SK-N-MC (cell line): ENCODE data around the gene ARHGEF1.

ENCODE experiments used
- DNase-seq: peaks from one replicate; pipeline ENCODE4 v3.0.0-alpha.2; 2011; ENCODE audit warnings: low read depth, low spot score
- H3K27ac ChIP-seq: fragments of 200-600 bp; sonication (generic); 2 replicates; pipeline ENCODE4 v1.5.1; 2016; ENCODE audit warnings: mixed run types
- H3K36me3 ChIP-seq: fragments of 200-600 bp; sonication (generic); 2 replicates; pipeline ENCODE4 v1.6.1; 2017; ENCODE audit warnings: antibody characterized with exemption, low read length, mixed read lengths; ENCODE audit not compliant: insufficient read depth
- H3K4me3 ChIP-seq: fragments of 200-600 bp; sonication (generic); 2 replicates; pipeline ENCODE4 v1.5.1; 2016
- H3K9ac ChIP-seq: fragments of 200-600 bp; sonication (generic); 2 replicates; pipeline ENCODE4 v1.8.0; 2017; ENCODE audit warnings: mixed run types, mixed read lengths; ENCODE audit not compliant: insufficient read length
- H3K9me3 ChIP-seq: fragments of 200-600 bp; sonication (generic); 2 replicates; pipeline ENCODE4 v1.6.1; 2017; ENCODE audit warnings: low read depth, mild to moderate bottlenecking, antibody characterized with exemption, low read length, moderate library complexity, mixed read lengths
- EZH2 ChIP-seq: fragments of 200-600 bp; sonication (generic); IDR thresholded peaks from one replicate; pipeline ENCODE4 v1.6.1; 2017; ENCODE audit warnings: antibody characterized with exemption
- FOXP2 ChIP-seq: optimal IDR thresholded peaks from 2 replicates; pipeline ENCODE3; 2011; ENCODE audit warnings: mild to moderate bottlenecking, moderate library complexity; ENCODE audit not compliant: insufficient read depth; ENCODE audit errors: extremely low read length, control extremely low read depth
- POLR2AphosphoS5 ChIP-seq: IDR thresholded peaks from 2 replicates; pipeline ENCODE4 v1.6.1; 2012; ENCODE audit warnings: mild to moderate bottlenecking, low read depth, low read length, borderline replicate concordance

The ARHGEF1 gene

DNA sequence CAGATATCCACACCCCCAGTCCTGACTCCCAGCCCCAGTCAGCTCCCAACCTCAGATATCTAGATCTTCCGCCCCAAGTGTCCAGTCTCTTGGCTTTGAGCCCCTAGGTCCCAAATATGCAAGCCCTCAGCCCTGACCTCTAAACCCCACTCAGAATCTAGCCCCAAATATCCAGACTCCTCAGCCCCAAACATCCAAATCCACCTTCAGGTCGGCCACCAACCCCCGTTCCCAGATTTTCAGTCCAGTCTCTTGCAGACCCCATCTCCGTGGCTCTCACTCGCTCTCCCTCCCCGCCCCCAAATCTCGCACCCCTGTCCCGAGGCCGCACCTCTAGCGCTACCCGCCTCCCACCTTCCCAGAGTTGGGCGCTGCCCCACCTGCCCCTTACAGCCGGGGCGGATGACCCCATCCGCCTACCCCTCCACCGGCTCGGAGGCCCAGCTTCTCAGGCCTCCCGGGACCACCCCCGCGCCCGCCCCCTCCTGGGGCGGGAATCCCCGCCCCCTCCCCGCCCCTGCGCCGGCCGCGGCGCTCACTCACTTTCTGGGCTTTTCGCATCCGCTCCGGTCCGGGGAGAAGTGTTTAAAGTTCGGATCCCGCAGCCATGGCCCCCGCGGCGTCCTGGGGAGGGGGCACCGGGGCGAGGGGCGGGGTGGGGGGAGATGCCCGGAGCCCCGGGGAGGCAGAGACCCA is 44.7 kb downstream of the ARHGEF1 start:
- Histone ChIP-seq H3K36me3 (no peaks in the 10 kb centered on the region), H3K9ac (peak overlapping the region; percentile 10), H3K4me3 (peak overlapping the region; percentile 88), H3K27ac (no peak overlapping the region), H3K9me3 (no peaks in the 10 kb centered on the region)
- DNase-seq: no peak
- TF ChIP-seq FOXP2 (no peak), POLR2AphosphoS5 (no peak), EZH2 (no peak)

DNA sequence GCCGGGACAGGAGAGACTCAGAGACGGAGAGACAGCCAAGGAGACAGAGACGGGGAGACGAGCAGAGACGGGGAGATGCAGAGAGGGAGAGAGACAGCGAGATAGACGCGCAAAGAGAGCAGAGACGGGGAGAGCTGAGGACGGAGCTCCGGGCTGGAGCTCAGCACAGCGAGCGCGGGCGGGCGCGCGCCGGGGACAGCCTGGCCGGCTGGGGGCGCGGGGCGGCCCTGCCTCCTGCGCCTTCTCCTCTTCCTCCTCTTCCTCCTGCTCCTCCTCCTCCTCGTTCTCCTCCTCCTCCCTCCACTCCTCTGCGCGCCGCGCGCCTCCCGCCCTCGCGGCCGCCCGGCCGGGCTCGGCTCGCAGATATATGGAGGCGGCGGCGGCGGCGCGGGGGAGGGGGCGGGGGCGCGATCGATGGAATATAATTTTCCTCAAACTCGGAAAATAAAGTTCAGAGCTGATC is 45.3 kb downstream of the ARHGEF1 start, which contains the start of gene ERFL:
ERFL (minus strand) TSS at position 229 of the 463 bp plus-strand sequence. CDS start 15,530 bp downstream, outside the sequence.
- H3K27ac ChIP-seq: no peak within 1 kb of the TSS
- H3K4me3 ChIP-seq: peak within 1 kb of the TSS; percentile 88
- no peak for DNase-seq

DNA sequence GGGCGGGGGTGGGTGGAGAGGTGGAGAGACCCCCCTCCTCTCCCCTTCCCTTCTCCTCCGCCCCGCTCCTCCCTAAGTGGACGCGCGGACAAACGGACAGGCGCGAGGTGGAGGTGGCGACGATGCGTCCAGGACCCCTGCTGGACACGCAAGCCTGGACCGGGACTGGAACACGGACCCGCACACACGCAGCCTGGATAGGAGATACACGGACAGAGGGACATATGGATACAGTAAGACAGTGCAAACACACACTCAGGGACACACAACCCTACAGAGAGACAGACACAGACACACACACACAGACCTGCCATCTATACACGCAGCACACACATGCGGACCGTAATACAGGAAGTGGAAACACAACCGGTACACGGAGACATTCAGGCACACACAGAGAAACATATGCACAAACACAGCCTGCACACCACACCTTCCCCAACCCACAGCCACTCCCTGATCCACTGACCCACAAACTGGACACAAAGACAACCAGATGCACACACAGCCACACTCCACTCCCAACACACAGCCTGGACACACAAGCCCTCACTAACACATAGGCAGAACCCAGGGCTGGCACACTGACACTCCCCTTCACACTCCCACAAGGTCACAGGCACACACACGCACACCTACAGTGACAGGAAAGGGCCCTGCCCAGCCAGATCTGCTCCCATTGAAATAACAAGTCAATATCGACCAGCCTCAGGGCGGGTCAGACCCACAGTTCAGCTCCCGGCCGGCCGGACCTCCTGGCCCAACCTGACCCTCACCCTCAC is 46.0 kb downstream of the ARHGEF1 start:
- peak overlapping the region; percentile 88 for H3K4me3 ChIP-seq
- TF ChIP-seq POLR2AphosphoS5 (no peak), EZH2 (no peak), FOXP2 (no peak)
- no peak for DNase-seq
- no peaks in the 10 kb centered on the region for H3K9me3 ChIP-seq
- no peaks in the 10 kb centered on the region for H3K36me3 ChIP-seq
- H3K9ac ChIP-seq: peak overlapping the region; percentile 10
- no peak overlapping the region for H3K27ac ChIP-seq

More for the DNA sequence above, 45.3 kb downstream of the ARHGEF1 start, which contains the start of gene ERFL:
- H3K36me3 ChIP-seq: no peaks in the 10 kb centered on the region
- H3K9me3 ChIP-seq: no peaks in the 10 kb centered on the region
- TF ChIP-seq FOXP2 (no peak), POLR2AphosphoS5 (no peak), EZH2 (no peak)
- H3K9ac ChIP-seq: peak within 1 kb of the TSS; percentile 10

DNA sequence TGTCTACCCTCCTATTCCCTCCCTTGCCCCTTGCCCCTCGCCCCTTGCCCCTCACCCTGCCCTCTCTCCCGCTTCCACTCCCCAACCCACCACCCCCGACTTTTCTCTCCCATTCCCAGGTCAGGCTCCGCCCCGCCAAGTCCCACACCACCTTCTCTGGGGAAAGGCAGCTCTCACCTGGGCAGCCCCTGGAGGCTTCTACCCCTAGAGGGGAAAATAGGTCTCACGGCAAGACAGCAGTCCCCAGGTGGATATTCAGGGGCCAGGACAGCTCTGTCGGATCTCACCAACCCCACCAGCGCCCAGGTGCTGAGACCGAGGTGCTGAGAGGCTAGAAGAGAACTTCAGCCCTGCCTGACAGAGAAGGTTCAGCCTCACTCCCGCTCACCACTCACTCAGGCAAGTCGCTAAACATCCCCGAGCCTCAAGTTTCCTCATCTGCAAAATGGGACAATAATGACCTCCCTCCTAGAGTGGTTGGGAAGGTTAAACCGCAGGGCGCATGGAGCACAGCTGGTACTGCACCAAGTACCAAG is 46.6 kb downstream of the ARHGEF1 start:
- Histone ChIP-seq H3K36me3 (no peaks in the 10 kb centered on the region), H3K27ac (no peak overlapping the region), H3K4me3 (no peak overlapping the region), H3K9ac (no peak overlapping the region), H3K9me3 (no peaks in the 10 kb centered on the region)
- DNase-seq: no peak
- TF ChIP-seq EZH2 (no peak), FOXP2 (no peak), POLR2AphosphoS5 (no peak)

DNA sequence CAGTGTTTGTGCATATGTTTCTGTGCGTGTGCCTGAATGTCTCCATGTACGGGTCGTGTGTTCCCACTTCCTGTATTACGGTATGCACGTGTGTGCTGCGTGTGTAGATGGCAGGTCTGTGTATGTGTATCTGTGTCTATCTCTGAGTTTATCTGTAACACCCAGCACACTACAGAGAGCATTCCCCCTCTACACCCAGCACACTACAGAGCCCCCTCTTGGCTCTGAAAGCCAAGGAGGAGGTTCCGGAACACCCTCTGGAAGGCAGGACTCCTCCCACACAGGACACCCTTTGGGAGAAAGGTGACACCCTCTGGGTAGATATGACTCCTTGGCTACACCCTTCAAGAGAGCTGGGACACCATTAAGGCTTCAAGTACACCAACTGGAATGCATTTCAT is 47.3 kb downstream of the ARHGEF1 start:
- no peaks in the 10 kb centered on the region for H3K9me3 ChIP-seq
- no peak for TF ChIP-seq POLR2AphosphoS5
- no peak for TF ChIP-seq EZH2
- TF ChIP-seq FOXP2: no peak
- no peak for DNase-seq
- no peak overlapping the region for H3K27ac ChIP-seq
- H3K36me3 ChIP-seq: no peaks in the 10 kb centered on the region
- no peak overlapping the region for H3K4me3 ChIP-seq
- no peak overlapping the region for H3K9ac ChIP-seq

DNA sequence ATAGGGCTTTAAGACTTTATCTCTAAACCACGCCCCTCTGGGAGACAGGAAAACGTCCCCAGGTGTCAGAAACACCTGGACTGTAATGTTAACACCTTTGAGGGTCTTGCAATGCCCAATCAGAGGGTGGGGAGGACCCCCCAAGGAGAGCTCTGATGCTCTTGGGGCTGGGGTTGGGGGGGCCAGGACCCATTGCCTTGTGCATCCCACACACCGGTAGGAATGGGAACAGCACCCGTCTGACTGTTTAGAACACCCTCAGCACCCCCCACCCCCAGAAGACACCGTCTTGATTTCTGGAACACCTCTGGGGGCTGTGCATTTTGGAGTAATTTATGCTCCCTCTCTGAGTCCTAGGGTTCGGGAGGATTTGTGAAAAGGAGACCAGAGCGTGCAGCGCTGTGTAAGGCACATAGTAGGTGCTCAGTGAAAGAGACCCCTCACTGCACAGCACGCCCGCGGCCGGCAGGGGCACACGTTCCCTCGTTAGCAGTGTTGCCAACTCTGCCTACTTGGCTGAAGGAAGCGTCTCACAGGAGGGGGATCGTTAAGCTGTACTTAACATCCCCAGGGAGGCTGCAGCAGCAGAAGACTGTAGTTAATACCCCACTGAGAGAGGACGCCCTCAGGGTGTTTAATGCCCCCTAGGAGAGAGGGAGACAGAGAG is 48.1 kb downstream of the ARHGEF1 start:
- H3K9me3 ChIP-seq: no peaks in the 10 kb centered on the region
- H3K36me3 ChIP-seq: no peaks in the 10 kb centered on the region
- no peak overlapping the region for H3K9ac ChIP-seq
- H3K27ac ChIP-seq: no peak overlapping the region
- TF ChIP-seq POLR2AphosphoS5: peak; percentile 30; the same call in 1 of the 2 replicates
- TF ChIP-seq EZH2: no peak
- peak; percentile 67 for DNase-seq
- H3K4me3 ChIP-seq: peak overlapping the region; percentile 19

DNA sequence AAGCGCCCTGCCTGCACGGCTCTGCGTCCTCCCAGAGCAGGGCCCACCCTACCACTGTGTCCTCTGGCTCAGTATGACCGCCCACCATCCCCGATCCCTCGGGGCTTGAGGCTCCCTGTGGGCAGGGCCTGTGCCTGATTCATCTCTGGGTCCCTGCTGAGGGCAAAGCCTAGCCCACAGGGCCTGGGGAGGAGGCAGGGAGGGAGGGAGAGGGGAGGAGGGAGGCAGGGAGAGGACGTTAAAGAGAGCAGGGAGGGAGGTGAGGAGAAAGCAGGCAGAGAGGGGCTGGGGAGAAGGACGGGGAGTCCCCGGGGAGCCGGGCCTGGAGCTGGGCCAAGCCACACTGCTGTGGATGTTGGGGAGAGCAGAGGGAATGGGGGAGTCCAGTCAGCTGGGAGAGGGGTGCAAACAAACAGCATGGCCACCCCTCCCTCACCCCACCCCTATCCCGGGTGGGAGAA is 49.3 kb downstream of the ARHGEF1 start:
- no peak for DNase-seq
- H3K4me3 ChIP-seq: no peak overlapping the region
- no peaks in the 10 kb centered on the region for H3K9me3 ChIP-seq
- H3K9ac ChIP-seq: no peak overlapping the region
- no peak for TF ChIP-seq EZH2
- TF ChIP-seq FOXP2: no peak
- no peak for TF ChIP-seq POLR2AphosphoS5
- H3K27ac ChIP-seq: no peak overlapping the region
- no peaks in the 10 kb centered on the region for H3K36me3 ChIP-seq
